Loucy (cell line): Measurements from ENCODE around the gene KIFC1.

Source experiments
- EZH2phosphoT487 ChIP-seq: fragments of 200-600 bp; IDR thresholded peaks from 2 replicates; pipeline ENCODE4 v1.6.1; 2018; ENCODE audit warnings: antibody characterized with exemption, mild to moderate bottlenecking, moderate library complexity, borderline replicate concordance
- TF ChIP-seq, protein P1 (sequence below): fragments of 200-600 bp; sonication (generic); conservative IDR thresholded peaks from 2 replicates; pipeline ENCODE4 v1.5.1; 2014; ENCODE audit warnings: mild to moderate bottlenecking, antibody characterized with exemption, low read length

DNA sequence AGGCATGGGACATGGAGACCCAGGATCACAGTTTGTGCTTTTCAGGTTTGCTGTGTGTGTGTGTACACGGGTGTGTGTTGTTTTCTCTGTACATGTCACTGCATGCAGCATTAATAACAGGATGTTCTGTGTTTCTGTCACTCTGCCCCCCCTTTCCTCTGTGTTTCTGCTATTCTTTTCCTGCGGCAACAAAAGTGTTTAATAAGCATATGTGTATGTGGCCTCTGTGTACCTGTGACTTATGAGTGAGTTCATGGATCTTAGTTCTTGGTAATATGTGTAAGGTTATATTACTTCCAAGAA lies 38.1 kb downstream of the KIFC1 start:
- TF ChIP-seq, protein P1, sequence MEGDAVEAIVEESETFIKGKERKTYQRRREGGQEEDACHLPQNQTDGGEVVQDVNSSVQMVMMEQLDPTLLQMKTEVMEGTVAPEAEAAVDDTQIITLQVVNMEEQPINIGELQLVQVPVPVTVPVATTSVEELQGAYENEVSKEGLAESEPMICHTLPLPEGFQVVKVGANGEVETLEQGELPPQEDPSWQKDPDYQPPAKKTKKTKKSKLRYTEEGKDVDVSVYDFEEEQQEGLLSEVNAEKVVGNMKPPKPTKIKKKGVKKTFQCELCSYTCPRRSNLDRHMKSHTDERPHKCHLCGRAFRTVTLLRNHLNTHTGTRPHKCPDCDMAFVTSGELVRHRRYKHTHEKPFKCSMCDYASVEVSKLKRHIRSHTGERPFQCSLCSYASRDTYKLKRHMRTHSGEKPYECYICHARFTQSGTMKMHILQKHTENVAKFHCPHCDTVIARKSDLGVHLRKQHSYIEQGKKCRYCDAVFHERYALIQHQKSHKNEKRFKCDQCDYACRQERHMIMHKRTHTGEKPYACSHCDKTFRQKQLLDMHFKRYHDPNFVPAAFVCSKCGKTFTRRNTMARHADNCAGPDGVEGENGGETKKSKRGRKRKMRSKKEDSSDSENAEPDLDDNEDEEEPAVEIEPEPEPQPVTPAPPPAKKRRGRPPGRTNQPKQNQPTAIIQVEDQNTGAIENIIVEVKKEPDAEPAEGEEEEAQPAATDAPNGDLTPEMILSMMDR: no peak
- no peak for TF ChIP-seq EZH2phosphoT487
